Measurements from ENCODE around the gene ICAM1.

- TF ChIP-seq POLR2A (IDR thresholded peaks at IDR 0.05; ENCODE audit: low read depth, low read length) (no peak), POLR2AphosphoS5 (IDR thresholded peaks at IDR 0.05; ENCODE audit: low read depth, low read length) (no peak)
Measured at GRCh38 chr19:10227026-10227971, 43.6 kb upstream of the ICAM1 start.
